ENCODE results near the gene NUB1. TPM values are rescaled to one million over a fixed set of nuclear protein-coding genes. Genes with fewer than 3 reads are reported as not detected.
A peak's percentile ranks its signal among the peaks of the same experiment; 100 is the strongest.

Gene NUB1
- total RNA-seq, 4 donors from 2014 or later: 50.5 to 60.3 (median 54.8) TPM

DNA sequence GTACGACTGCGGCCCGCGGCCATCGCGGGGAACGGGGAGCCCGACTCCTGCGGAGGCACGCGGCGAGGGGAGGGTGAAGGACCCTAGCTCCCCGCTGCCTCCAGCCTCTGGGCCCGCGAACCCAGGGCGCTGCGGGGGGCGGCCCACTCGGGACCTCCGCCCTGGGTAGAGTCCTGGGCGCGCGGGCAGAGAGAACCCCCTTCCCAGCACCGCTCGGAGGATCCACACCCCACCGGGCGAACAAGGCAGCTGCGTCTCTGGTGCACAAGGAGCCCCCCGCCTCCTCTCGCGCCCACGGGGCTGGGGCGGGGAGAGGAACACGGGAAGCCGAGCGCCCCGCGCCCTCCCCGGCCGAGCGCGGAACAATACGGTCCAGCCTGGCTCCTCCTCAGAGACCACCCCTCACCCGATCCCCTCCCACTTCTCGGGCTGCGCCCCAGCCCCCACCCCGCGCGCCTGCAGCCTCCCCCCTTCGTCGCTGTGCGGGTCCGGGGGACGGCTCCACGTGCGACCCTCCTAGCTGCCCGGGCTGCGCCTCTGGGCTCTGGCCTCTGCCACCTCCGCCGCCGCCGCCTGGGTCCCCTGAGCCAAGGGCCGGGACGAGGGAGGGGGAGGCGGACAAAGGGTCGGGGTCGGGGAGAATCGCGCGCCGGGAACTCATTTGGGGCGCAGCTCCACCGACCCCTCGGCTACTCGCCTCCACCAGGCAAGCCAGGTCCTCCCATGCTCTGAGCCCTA lies 68.2 kb downstream of the NUB1 start, which contains the start of gene WDR86:
Gene WDR86 (minus strand): TSS at position 372 of the 738 bp plus-strand sequence. CDS start 449 bp downstream, outside the sequence.
- H3K36me3 ChIP-seq: no peaks in the 10 kb centered on the region
- H3K27ac ChIP-seq: peak within 1 kb of the TSS in 3 of 4 donors; percentile 61 to 78 (median 66)
- H3K4me3 ChIP-seq: peak within 1 kb of the TSS; percentile 27 to 57
- no CpG with 5 or more reads among the region's 75 CpGs for WGBS, 2 donors (ENCODE audit: low coverage in 1 of 2)
- ATAC-seq: peak; percentile 22
- H3K27me3 ChIP-seq: peaks cover 59% of the 10 kb centered on the region
- H3K9me3 ChIP-seq: no peaks in the 10 kb centered on the region
- H3K4me1 ChIP-seq: peaks cover 0 to 25% (median 15%) of the 10 kb centered on the region in 3 donors
- TF ChIP-seq POLR2AphosphoS5 (IDR thresholded peaks at IDR 0.05): no peak
- no peak for TF ChIP-seq POLR2A (IDR thresholded peaks at IDR 0.05)
- TF ChIP-seq, protein P1, sequence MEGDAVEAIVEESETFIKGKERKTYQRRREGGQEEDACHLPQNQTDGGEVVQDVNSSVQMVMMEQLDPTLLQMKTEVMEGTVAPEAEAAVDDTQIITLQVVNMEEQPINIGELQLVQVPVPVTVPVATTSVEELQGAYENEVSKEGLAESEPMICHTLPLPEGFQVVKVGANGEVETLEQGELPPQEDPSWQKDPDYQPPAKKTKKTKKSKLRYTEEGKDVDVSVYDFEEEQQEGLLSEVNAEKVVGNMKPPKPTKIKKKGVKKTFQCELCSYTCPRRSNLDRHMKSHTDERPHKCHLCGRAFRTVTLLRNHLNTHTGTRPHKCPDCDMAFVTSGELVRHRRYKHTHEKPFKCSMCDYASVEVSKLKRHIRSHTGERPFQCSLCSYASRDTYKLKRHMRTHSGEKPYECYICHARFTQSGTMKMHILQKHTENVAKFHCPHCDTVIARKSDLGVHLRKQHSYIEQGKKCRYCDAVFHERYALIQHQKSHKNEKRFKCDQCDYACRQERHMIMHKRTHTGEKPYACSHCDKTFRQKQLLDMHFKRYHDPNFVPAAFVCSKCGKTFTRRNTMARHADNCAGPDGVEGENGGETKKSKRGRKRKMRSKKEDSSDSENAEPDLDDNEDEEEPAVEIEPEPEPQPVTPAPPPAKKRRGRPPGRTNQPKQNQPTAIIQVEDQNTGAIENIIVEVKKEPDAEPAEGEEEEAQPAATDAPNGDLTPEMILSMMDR (IDR thresholded peaks at IDR 0.05): no peak
- no peak for TF ChIP-seq EP300 (IDR thresholded peaks at IDR 0.05)

DNA sequence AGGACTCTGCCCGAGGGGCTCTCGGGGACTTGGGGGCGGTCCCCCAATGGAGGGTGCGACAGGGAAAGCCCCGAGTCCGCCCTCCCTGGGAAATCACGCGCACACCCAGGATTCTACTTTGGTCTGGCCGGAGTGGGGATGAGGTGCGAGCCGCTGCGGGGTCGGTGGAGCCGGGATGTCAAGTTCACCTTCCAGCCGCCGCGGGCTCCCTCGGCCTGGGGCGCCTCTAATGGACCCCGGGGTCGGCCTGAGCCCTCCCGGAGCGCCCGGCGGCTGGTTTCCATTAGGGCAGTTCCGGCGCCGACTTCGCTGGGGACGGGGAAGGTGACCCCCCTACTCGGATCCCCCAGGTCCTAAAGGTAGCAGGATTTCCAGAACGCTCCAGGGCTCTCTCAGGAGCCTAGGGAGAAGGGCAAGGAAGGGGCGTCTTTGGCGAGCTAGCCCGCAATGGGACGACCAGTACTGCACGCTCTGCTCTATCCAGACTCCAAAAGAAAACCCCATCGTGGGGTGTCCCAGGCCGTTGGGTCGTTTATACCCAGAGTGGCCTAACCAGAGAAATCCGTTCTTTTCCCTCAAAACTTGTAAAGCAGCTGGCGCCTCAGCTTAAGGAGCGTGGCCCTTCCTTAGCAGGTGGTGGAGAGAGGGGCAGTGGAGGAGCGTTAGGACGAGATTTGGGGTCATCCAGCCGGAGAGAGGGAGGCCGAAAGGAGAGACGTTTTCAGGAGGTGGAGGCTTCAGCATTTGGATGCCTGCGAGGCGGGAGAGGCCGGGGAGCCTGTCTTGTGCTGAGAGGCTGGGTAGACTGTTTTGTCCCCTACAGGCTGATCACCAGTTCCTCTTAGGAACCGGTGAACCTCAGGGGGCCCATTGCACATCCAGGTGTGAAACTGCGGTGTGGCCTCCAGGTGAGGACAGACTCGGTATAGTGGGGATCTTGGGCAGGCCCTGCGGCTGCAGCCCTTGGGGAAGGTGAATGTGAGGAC lies 69.1 kb downstream of the NUB1 start:
- H3K36me3 ChIP-seq: no peaks in the 10 kb centered on the region
- peak; percentile 30 for ATAC-seq
- peaks cover 0 to 25% (median 15%) of the 10 kb centered on the region in 3 donors for H3K4me1 ChIP-seq
- TF ChIP-seq EP300 (IDR thresholded peaks at IDR 0.05): no peak
- TF ChIP-seq POLR2AphosphoS5 (IDR thresholded peaks at IDR 0.05): no peak
- no peak for TF ChIP-seq POLR2A (IDR thresholded peaks at IDR 0.05)
- TF ChIP-seq, protein P1 (IDR thresholded peaks at IDR 0.05): no peak
- peak overlapping the region; percentile 27 to 57 for H3K4me3 ChIP-seq
- 60 to 95% methylated on average over 2 to 3 of the region's 55 CpGs for WGBS, 2 donors (ENCODE audit: low coverage in 1 of 2)
- H3K9me3 ChIP-seq: no peaks in the 10 kb centered on the region
- H3K27ac ChIP-seq: peak overlapping the region in 3 of 4 donors; percentile 61 to 78 (median 66)
- peaks cover 59% of the 10 kb centered on the region for H3K27me3 ChIP-seq

DNA sequence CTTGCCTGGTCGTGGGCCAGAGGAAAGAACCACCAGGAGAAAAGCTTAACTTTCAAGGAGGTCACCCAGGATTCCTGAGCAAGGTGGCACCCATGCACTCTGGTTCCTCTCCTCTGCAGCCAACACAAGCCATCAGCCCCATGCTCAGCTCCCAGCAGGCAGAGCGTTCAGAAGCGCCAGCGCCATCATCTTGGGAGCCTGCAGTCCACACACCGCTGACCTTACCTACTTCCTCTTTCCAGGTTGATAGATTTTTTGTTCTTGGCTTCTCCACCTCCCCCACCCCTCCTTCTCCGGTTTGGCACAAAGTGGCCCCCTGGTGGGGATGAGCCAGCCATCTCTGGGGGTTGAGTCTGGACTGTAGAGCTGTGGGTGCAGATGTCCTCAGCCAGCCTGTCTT lies 69.9 kb downstream of the NUB1 start:
- H3K4me3 ChIP-seq: no peak overlapping the region
- 96% methylated on average over 4 of the region's 6 CpGs for WGBS, 2 donors (ENCODE audit: low coverage in 1 of 2)
- no peaks in the 10 kb centered on the region for H3K36me3 ChIP-seq
- H3K27ac ChIP-seq: no peak overlapping the region
- peaks cover 64% of the 10 kb centered on the region for H3K27me3 ChIP-seq
- TF ChIP-seq EP300 (IDR thresholded peaks at IDR 0.05) (no peak), POLR2AphosphoS5 (IDR thresholded peaks at IDR 0.05) (no peak), POLR2A (IDR thresholded peaks at IDR 0.05) (no peak)
- TF ChIP-seq, protein P1 (IDR thresholded peaks at IDR 0.05): no peak
- H3K9me3 ChIP-seq: no peaks in the 10 kb centered on the region
- H3K4me1 ChIP-seq: peaks cover 0 to 25% (median 15%) of the 10 kb centered on the region in 3 donors
- ATAC-seq: no peak

DNA sequence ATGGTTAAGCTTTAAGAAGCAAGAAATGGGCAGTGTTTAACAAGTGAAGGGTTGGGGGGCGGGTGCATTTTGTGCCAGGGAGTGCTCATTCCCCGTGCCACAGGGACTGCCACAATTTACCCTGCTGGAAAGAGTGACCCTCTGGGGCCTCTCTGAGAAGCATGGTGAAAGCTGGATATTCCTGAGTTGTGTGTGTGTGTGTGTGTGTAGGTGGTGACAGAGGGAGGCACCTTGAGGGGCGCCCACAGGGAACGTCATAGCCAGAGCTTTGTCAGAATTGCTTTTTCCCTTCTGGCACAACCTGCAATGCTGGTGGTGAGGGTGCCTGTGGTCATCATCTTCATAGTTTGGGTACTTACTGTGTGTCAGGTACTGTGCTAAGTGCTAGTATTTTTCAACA lies 70.7 kb downstream of the NUB1 start:
- 80 to 83% methylated on average over 1 to 4 of the region's 4 CpGs for WGBS, 2 donors (ENCODE audit: low coverage in 1 of 2)
- ATAC-seq: no peak
- TF ChIP-seq EP300 (IDR thresholded peaks at IDR 0.05): no peak
- TF ChIP-seq, protein P1 (IDR thresholded peaks at IDR 0.05): no peak
- no peak for TF ChIP-seq POLR2A (IDR thresholded peaks at IDR 0.05)
- no peak for TF ChIP-seq POLR2AphosphoS5 (IDR thresholded peaks at IDR 0.05)
- Histone ChIP-seq H3K27me3 (peaks cover 60% of the 10 kb centered on the region), H3K4me3 (no peak overlapping the region), H3K9me3 (no peaks in the 10 kb centered on the region), H3K27ac (no peak overlapping the region), H3K4me1 (peaks cover 0 to 25% (median 15%) of the 10 kb centered on the region in 3 donors), H3K36me3 (no peaks in the 10 kb centered on the region)
